GM12878 (cell line): ENCODE data around the gene INSIG2. TPM values are rescaled to one million over a fixed set of nuclear protein-coding genes. Genes with fewer than 3 reads are reported as not detected.

Experiments
- BCL11A ChIP-seq: IDR thresholded peaks from 2 replicates; pipeline ENCODE4 v1.6.1; 2011; ENCODE audit warnings: low read depth, low read length
- RB1 ChIP-seq: fragments of 450-650 bp; formaldehyde crosslinking; IDR thresholded peaks from 2 replicates; pipeline ENCODE4 v1.6.1; 2017; ENCODE audit warnings: mild to moderate bottlenecking, borderline replicate concordance
- SP1 ChIP-seq: IDR thresholded peaks from one replicate; pipeline ENCODE4 v1.6.1; 2011; ENCODE audit warnings: low read depth, low read length
- SPI1 ChIP-seq: IDR thresholded peaks from 2 replicates; pipeline ENCODE4 v1.6.1; 2011; ENCODE audit warnings: low read depth, mild to moderate bottlenecking, low read length, moderate library complexity, borderline replicate concordance; ENCODE audit not compliant: insufficient read depth
- polyA plus RNA-seq, 11 experiments: library from polyadenylated mRNA; depleted of rRNA in 4 of 11; unstranded in 6 of 11; stranded (reverse) in 5 of 11; fragments of >200 nt; fragmentation: Nextera tagmentation in 4 of 11; fragmentation: Illumina TruSeq in 1 of 11; extraction: Ambion mirVana in 4 of 11; extraction: Trizol in 1 of 11; gene quantifications; 1 replicate in 1 of 11; 2 replicates in 10 of 11; pipeline versions ENCODE4 v1.2.1 to v1.2.3, GENCODE V29; 2011 to 2016; ENCODE audit warnings: inconsistent platforms in 2 of 11, missing spikeins in 2 of 11, low read depth in 1 of 11
- total RNA-seq, 4 experiments: library from RNA; depleted of rRNA in 3 of 4; stranded (reverse); fragments of >200 nt in 3 of 4; fragmentation: Illumina TruSeq in 1 of 4; extraction: Trizol in 1 of 4; gene quantifications; 2 replicates each; pipeline versions ENCODE4 v1.2.1 to v1.2.3, GENCODE V29; 2013 to 2021
- TF ChIP-seq, protein P1 (sequence below): fragments of 450-650 bp; IDR thresholded peaks from 2 replicates; pipeline ENCODE4 v1.6.1; 2017; ENCODE audit warnings: mild to moderate bottlenecking, moderate library complexity
- TF ChIP-seq, protein P2 (sequence below): fragments of 450-650 bp; IDR thresholded peaks from 2 replicates; pipeline ENCODE4 v1.6.1; 2017; ENCODE audit warnings: mild to moderate bottlenecking
- TF ChIP-seq, protein P3 (sequence below): IDR thresholded peaks from 2 replicates; pipeline ENCODE4 v1.6.1; 2012; ENCODE audit warnings: mild to moderate bottlenecking, low read depth, low read length

The INSIG2 gene
- total and polyA plus RNA-seq, 10 of the 15 experiments (the other 5 are each of a cell fraction or from before 2014, with no cell fraction given), result 4.9 to 92.7 (median 12.0) TPM

- TF ChIP-seq, protein P1, sequence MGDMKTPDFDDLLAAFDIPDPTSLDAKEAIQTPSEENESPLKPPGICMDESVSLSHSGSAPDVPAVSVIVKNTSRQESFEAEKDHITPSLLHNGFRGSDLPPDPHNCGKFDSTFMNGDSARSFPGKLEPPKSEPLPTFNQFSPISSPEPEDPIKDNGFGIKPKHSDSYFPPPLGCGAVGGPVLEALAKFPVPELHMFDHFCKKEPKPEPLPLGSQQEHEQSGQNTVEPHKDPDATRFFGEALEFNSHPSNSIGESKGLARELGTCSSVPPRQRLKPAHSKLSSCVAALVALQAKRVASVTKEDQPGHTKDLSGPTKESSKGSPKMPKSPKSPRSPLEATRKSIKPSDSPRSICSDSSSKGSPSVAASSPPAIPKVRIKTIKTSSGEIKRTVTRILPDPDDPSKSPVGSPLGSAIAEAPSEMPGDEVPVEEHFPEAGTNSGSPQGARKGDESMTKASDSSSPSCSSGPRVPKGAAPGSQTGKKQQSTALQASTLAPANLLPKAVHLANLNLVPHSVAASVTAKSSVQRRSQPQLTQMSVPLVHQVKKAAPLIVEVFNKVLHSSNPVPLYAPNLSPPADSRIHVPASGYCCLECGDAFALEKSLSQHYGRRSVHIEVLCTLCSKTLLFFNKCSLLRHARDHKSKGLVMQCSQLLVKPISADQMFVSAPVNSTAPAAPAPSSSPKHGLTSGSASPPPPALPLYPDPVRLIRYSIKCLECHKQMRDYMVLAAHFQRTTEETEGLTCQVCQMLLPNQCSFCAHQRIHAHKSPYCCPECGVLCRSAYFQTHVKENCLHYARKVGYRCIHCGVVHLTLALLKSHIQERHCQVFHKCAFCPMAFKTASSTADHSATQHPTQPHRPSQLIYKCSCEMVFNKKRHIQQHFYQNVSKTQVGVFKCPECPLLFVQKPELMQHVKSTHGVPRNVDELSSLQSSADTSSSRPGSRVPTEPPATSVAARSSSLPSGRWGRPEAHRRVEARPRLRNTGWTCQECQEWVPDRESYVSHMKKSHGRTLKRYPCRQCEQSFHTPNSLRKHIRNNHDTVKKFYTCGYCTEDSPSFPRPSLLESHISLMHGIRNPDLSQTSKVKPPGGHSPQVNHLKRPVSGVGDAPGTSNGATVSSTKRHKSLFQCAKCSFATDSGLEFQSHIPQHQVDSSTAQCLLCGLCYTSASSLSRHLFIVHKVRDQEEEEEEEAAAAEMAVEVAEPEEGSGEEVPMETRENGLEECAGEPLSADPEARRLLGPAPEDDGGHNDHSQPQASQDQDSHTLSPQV, result no peak
- TF ChIP-seq RB1 (no peak), BCL11A (no peak), SPI1 (no peak), SP1 (no peak)
- TF ChIP-seq, protein P2, sequence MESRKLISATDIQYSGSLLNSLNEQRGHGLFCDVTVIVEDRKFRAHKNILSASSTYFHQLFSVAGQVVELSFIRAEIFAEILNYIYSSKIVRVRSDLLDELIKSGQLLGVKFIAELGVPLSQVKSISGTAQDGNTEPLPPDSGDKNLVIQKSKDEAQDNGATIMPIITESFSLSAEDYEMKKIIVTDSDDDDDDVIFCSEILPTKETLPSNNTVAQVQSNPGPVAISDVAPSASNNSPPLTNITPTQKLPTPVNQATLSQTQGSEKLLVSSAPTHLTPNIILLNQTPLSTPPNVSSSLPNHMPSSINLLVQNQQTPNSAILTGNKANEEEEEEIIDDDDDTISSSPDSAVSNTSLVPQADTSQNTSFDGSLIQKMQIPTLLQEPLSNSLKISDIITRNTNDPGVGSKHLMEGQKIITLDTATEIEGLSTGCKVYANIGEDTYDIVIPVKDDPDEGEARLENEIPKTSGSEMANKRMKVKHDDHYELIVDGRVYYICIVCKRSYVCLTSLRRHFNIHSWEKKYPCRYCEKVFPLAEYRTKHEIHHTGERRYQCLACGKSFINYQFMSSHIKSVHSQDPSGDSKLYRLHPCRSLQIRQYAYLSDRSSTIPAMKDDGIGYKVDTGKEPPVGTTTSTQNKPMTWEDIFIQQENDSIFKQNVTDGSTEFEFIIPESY, result no peak
- TF ChIP-seq, protein P3, sequence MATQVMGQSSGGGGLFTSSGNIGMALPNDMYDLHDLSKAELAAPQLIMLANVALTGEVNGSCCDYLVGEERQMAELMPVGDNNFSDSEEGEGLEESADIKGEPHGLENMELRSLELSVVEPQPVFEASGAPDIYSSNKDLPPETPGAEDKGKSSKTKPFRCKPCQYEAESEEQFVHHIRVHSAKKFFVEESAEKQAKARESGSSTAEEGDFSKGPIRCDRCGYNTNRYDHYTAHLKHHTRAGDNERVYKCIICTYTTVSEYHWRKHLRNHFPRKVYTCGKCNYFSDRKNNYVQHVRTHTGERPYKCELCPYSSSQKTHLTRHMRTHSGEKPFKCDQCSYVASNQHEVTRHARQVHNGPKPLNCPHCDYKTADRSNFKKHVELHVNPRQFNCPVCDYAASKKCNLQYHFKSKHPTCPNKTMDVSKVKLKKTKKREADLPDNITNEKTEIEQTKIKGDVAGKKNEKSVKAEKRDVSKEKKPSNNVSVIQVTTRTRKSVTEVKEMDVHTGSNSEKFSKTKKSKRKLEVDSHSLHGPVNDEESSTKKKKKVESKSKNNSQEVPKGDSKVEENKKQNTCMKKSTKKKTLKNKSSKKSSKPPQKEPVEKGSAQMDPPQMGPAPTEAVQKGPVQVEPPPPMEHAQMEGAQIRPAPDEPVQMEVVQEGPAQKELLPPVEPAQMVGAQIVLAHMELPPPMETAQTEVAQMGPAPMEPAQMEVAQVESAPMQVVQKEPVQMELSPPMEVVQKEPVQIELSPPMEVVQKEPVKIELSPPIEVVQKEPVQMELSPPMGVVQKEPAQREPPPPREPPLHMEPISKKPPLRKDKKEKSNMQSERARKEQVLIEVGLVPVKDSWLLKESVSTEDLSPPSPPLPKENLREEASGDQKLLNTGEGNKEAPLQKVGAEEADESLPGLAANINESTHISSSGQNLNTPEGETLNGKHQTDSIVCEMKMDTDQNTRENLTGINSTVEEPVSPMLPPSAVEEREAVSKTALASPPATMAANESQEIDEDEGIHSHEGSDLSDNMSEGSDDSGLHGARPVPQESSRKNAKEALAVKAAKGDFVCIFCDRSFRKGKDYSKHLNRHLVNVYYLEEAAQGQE, result no peak
- TF ChIP-seq, all 136 proteins: peak for 0
Measured at GRCh38 chr2:118154176-118154575, 65.9 kb downstream of the INSIG2 start (continued).

Other genes with a start within 250 kb of the INSIG2 start
- 13.8 and 18.1 TPM in 2 replicates for gene CCDC93, start 74.4 kb upstream of the INSIG2 start, total RNA-seq (2014; rRNA removed)
- gene CCDC93, start 74.4 kb upstream of the INSIG2 start, total RNA-seq (2014; rRNA removed; fragmentation: Illumina TruSeq; extraction: Trizol), result 16.3 and 17.4 TPM in 2 replicates
- gene CCDC93, start 74.4 kb upstream of the INSIG2 start, total RNA-seq (2021), result 15.8 and 17.1 TPM in 2 replicates
- gene CCDC93, start 74.4 kb upstream of the INSIG2 start, polyA plus RNA-seq (2011; rRNA removed), result 27.2 and 27.6 TPM in 2 replicates
- 14.3 and 20.7 TPM in 2 replicates for gene CCDC93, start 74.4 kb upstream of the INSIG2 start, polyA plus RNA-seq (2014; fragmentation: Illumina TruSeq; extraction: Trizol)
- gene CCDC93, start 74.4 kb upstream of the INSIG2 start, polyA plus RNA-seq (2014; fragmentation: Nextera tagmentation; extraction: Ambion mirVana), result 1 to 10 TPM; 3.6 to 4.0 TPM
- gene CCDC93, start 74.4 kb upstream of the INSIG2 start, polyA plus RNA-seq (2014; rRNA removed), result 12.2 and 14.4 TPM in 2 replicates
- 10 to 100 TPM; 11.3 to 13.1 TPM for gene CCDC93, start 74.4 kb upstream of the INSIG2 start, polyA plus RNA-seq (2016; fragmentation: Nextera tagmentation; extraction: Ambion mirVana)